Caco-2 (cell line): ENCODE data around the gene GRID1. TPM values are rescaled to one million over a fixed set of nuclear protein-coding genes. Genes with fewer than 3 reads are reported as not detected.
"Not testable (repeated sequence)": the region's sequence is repeated elsewhere in the genome, so short reads cannot be mapped to it uniquely, and the experiment has no call there.

Source experiments
- BruUV-seq: library from RNA; stranded (reverse); fragments of 400-500 nt; replicated peaks from 2 replicates; lab custom pipeline; 2021; lab: Mats Ljungman, UMichigan
- CTCF ChIA-PET: fragments of 300-600 bp; sonication (Branson Sonifier 250); formaldehyde crosslinking; loops from one replicate; lab custom pipeline; 2022; ENCODE audit warnings: antibody characterized with exemption; lab: Charles Lee
- POLR2A ChIA-PET: fragments of 300-600 bp; sonication (Branson Sonifier 250); formaldehyde crosslinking; loops from one replicate; lab custom pipeline; 2022; ENCODE audit warnings: antibody characterized with exemption; lab: Charles Lee
- DNase-seq, 2 experiments: peaks; one replicate each; pipeline versions ENCODE4 v3.0.0 to v3.0.0-alpha.2; 2020 to 2022
- H3K27me3 ChIP-seq: replicated peaks from 2 replicates; pipeline ENCODE4 v1.6.0; 2011; ENCODE audit warnings: low read length; ENCODE audit not compliant: control insufficient read depth, insufficient read depth
- H3K36me3 ChIP-seq: 2 replicates; pipeline ENCODE4 v1.5.1; 2011; ENCODE audit warnings: low read length; ENCODE audit not compliant: control insufficient read depth, insufficient read depth
- H3K4me1 ChIP-seq: fragments of 250-450 bp; sonication (Bioruptor Pico); 2 replicates; pipeline ENCODE4 v1.5.1; 2020; ENCODE audit warnings: mild to moderate bottlenecking
- H3K4me3 ChIP-seq: 2 replicates; pipeline ENCODE4 v1.5.1; 2011; ENCODE audit warnings: low read depth, mild to moderate bottlenecking, control low read depth, low read length
- H3K9me3 ChIP-seq: fragments of 250-450 bp; sonication (Bioruptor Pico); 2 replicates; pipeline ENCODE4 v1.5.1; 2020; ENCODE audit warnings: mild to moderate bottlenecking, moderate library complexity
- H3K27ac Mint-ChIP-seq: one replicate; pipeline ENCODE4 v1.8.0; 2022; ENCODE audit warnings: mixed read lengths; ENCODE audit not compliant: unreplicated experiment
- H3K27me3 Mint-ChIP-seq: one replicate; pipeline ENCODE4 v1.8.0; 2022; ENCODE audit warnings: mixed read lengths; ENCODE audit not compliant: insufficient read depth, unreplicated experiment
- H3K36me3 Mint-ChIP-seq: one replicate; pipeline ENCODE4 v1.8.0; 2022; ENCODE audit warnings: mild to moderate bottlenecking, mixed read lengths; ENCODE audit not compliant: insufficient read depth, unreplicated experiment
- H3K4me1 Mint-ChIP-seq: one replicate; pipeline ENCODE4 v1.8.0; 2022; ENCODE audit warnings: low read depth, mixed read lengths; ENCODE audit not compliant: unreplicated experiment
- H3K4me3 Mint-ChIP-seq: one replicate; pipeline ENCODE4 v1.8.0; 2022; ENCODE audit warnings: mild to moderate bottlenecking, moderate library complexity, mixed read lengths; ENCODE audit not compliant: unreplicated experiment
- H3K9me3 Mint-ChIP-seq: one replicate; pipeline ENCODE4 v1.8.0; 2022; ENCODE audit warnings: mixed read lengths; ENCODE audit not compliant: unreplicated experiment
- CTCF ChIP-seq, 2 experiments: fragments of 200-600 bp in 1 of 2; IDR thresholded peaks; 1 replicate in 1 of 2; 2 replicates in 1 of 2; pipeline versions ENCODE4 v1.5.1 to v1.8.0; 2011 to 2022; ENCODE audit warnings: antibody characterized with exemption in 1 of 2, control low read depth in 1 of 2, inconsistent platforms in 1 of 2, low read depth in 1 of 2, low read length in 1 of 2, mild to moderate bottlenecking in 1 of 2, moderate library complexity in 1 of 2; ENCODE audit not compliant: insufficient read depth in 1 of 2, severe bottlenecking in 1 of 2, unreplicated experiment in 1 of 2
- intact Hi-C: fragments of 100-400 bp; cut with micrococcal nuclease; formaldehyde crosslinking; loops from one replicate; pipeline ENCODE4 v1.10.0; 2022; ENCODE audit not compliant: unreplicated experiment
- total RNA-seq: library from RNA; stranded (reverse); gene quantifications from 2 replicates; pipeline ENCODE4 v1.2.3, GENCODE V29; 2022

Gene GRID1
- total RNA-seq, 1 experiment from 2014 or later = 8.0 TPM

DNA sequence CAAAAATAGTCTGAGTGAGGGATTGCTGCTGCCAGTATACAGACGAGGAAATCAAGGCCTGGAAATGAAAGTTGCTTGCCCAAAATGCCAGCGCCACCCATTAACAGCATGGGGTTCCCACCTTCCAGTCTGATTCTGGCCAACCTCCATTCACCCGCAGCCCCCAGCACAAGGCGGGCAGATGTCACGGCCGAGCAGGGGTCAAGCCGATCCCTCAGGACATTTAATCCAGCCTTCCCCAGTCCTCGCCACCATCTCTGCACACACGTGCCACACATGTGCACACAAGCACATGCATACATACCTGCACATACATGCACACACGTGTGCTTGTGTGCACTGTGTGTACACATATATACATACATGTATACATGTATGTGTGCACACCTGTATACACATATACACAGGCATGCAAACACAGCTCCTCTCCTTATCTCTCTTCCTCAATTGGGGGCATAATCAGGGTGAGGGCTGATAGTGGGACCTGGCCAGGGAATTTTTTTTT is 122.9 kb downstream of the GRID1 start:
- H3K4me1 ChIP-seq = no peaks in the 10 kb centered on the region
- no peaks in the 10 kb centered on the region for H3K36me3 Mint-ChIP-seq
- no peak overlapping the region for H3K4me3 Mint-ChIP-seq
- BruUV-seq = no TSS peak
- no peak for TF ChIP-seq CTCF (IDR thresholded peaks at IDR 0.05; ENCODE audit: insufficient read depth in 1 of 2, low read depth in 1 of 2, low read length in 1 of 2, severe bottlenecking in 1 of 2, unreplicated experiment in 1 of 2)
- H3K9me3 ChIP-seq = 0 out of 2 replicates have a peak, but pooled peaks cover 4% of the 10 kb centered on the region
- no peak for DNase-seq
- no peaks in the 10 kb centered on the region for H3K9me3 Mint-ChIP-seq
- intact Hi-C loops = no loop called here
- no peaks in the 10 kb centered on the region for H3K4me1 Mint-ChIP-seq
- H3K27me3 ChIP-seq = no peaks in the 10 kb centered on the region
- no peak overlapping the region for H3K4me3 ChIP-seq
- ChIA-PET POLR2A (no interaction called here), CTCF (no interaction called here)
- no peaks in the 10 kb centered on the region for H3K27me3 Mint-ChIP-seq
- H3K36me3 ChIP-seq = no peaks in the 10 kb centered on the region
- H3K27ac Mint-ChIP-seq = no peak overlapping the region

- CTCF ChIA-PET = no interaction called here
- no peak for DNase-seq
- no peaks in the 10 kb centered on the region for H3K27me3 Mint-ChIP-seq
- POLR2A ChIA-PET = no interaction called here
- Histone ChIP-seq H3K27me3 (no peaks in the 10 kb centered on the region), H3K36me3 (no peaks in the 10 kb centered on the region), H3K9me3 (0 out of 2 replicates have a peak, but pooled peaks cover 4% of the 10 kb centered on the region), H3K4me3 (no peak overlapping the region), H3K4me1 (no peaks in the 10 kb centered on the region)
- no peak overlapping the region for H3K27ac Mint-ChIP-seq
- H3K4me3 Mint-ChIP-seq = no peak overlapping the region
- no peaks in the 10 kb centered on the region for H3K4me1 Mint-ChIP-seq
- BruUV-seq = no TSS peak
- intact Hi-C loops = no loop called here
- peaks cover 5% of the 10 kb centered on the region for H3K9me3 Mint-ChIP-seq
- no peak for TF ChIP-seq CTCF (IDR thresholded peaks at IDR 0.05; ENCODE audit: insufficient read depth in 1 of 2, low read depth in 1 of 2, low read length in 1 of 2, severe bottlenecking in 1 of 2, unreplicated experiment in 1 of 2)
- H3K36me3 Mint-ChIP-seq = no peaks in the 10 kb centered on the region
These were observed 123.8 kb downstream of the GRID1 start for GRCh38 chr10:86242761-86243160.

DNA sequence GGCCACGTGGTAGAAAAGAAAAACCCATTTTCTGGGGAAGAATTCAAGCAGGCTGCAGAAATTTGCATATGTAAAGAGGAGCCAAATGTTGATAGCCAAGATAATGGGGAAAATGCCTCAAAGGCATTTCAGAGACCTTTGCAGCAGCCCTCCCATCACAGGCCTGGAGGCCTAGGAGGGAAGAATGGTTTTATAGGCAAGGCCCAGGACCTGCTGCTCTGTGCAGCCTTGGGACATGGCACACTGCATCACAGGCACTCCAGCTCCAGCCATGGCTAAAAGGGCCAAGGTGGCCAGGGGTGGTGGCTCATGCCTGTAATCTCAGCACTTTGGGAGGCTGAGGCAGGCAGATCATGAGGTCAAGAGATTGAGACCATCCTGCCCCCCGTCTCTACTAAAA is 128.5 kb downstream of the GRID1 start:
- BruUV-seq, CTCF ChIA-PET, DNase-seq, POLR2A ChIA-PET, H3K4me3 Mint-ChIP-seq, intact Hi-C loops, H3K9me3 ChIP-seq, H3K4me1 ChIP-seq, H3K36me3 Mint-ChIP-seq, H3K4me3 ChIP-seq, H3K36me3 ChIP-seq, H3K4me1 Mint-ChIP-seq, H3K27ac Mint-ChIP-seq, H3K27me3 ChIP-seq, H3K27me3 Mint-ChIP-seq: not testable (repeated sequence)
- H3K9me3 Mint-ChIP-seq = peaks cover 21% of the 10 kb centered on the region
